Fibroblast of pulmonary artery (primary cell): Measurements from ENCODE around the gene OSBP2.
A peak's percentile ranks its signal among the peaks of the same experiment; 100 is the strongest.

Experiments
- DNase-seq: peaks from one replicate; pipeline ENCODE4 v3.0.0-alpha.2; 2010; ENCODE audit warnings: low read depth
- H3K4me3 ChIP-seq: replicated peaks from 2 replicates; pipeline ENCODE4 v1.5.1; 2011; ENCODE audit warnings: low read depth, mild to moderate bottlenecking, control low read depth, low read length, moderate library complexity
- CTCF ChIP-seq: IDR thresholded peaks from 2 replicates; pipeline ENCODE4 v1.5.1; 2011; ENCODE audit warnings: mild to moderate bottlenecking, control low read depth, low read length, inconsistent platforms; ENCODE audit errors: missing control alignments

The OSBP2 gene

GRCh38 chr22:30887861-30888260, 193.2 kb downstream of the OSBP2 start:
- DNase-seq = no peak

GRCh38 chr22:30889268-30889995, 194.8 kb downstream of the OSBP2 start:
- no peak overlapping the region for H3K4me3 ChIP-seq
- no peak for TF ChIP-seq CTCF
- DNase-seq = no peak

More at GRCh38 chr22:30887861-30888260, 193.2 kb downstream of the OSBP2 start:
- no peak overlapping the region for H3K4me3 ChIP-seq
- no peak for TF ChIP-seq CTCF

GRCh38 chr22:30889996-30890480, 195.4 kb downstream of the OSBP2 start:
- no peak for DNase-seq
- H3K4me3 ChIP-seq = no peak overlapping the region
- no peak for TF ChIP-seq CTCF

- TF ChIP-seq CTCF = peak; percentile 91
- H3K4me3 ChIP-seq = no peak overlapping the region
- DNase-seq = peak; percentile 38
These were observed 196.2 kb downstream of the OSBP2 start for GRCh38 chr22:30890686-30891442.

- TF ChIP-seq CTCF = no peak
- no peak for DNase-seq
- H3K4me3 ChIP-seq = no peak overlapping the region
These were observed 196.7 kb downstream of the OSBP2 start for GRCh38 chr22:30891443-30891755.

- H3K4me3 ChIP-seq = no peak overlapping the region
- no peak for DNase-seq
- no peak for TF ChIP-seq CTCF
These were observed 197.1 kb downstream of the OSBP2 start for GRCh38 chr22:30891781-30892180.
